OCI-LY3 (cell line): Measurements from ENCODE around the gene LARGE2.
"Not testable (repeated sequence)": the region's sequence is repeated elsewhere in the genome, so short reads cannot be mapped to it uniquely, and the experiment has no call there.

Experiments used
- H2AFZ ChIP-seq: fragments of 200-600, 300-600 bp; shearing (Covaris generic); 2 replicates; pipeline ENCODE4 v1.6.0; 2014; ENCODE audit warnings: antibody characterized with exemption, low read depth, low read length
- H3K27ac ChIP-seq: fragments of 200-600, 300-600 bp; sonication (generic); 2 replicates; pipeline ENCODE4 v1.5.1; 2014; ENCODE audit warnings: mild to moderate bottlenecking, low read length, moderate library complexity, mixed read lengths
- H3K27me3 ChIP-seq: fragments of 200-600, 300-600 bp; sonication (generic); 2 replicates; pipeline ENCODE4 v1.6.1; 2014; ENCODE audit warnings: low read depth, low read length, mixed read lengths
- H3K36me3 ChIP-seq: fragments of 200-600, 300-600 bp; sonication (generic); replicated peaks from 2 replicates; pipeline ENCODE3; 2014; ENCODE audit warnings: low read depth, low read length, mixed read lengths
- H3K4me1 ChIP-seq: fragments of 300-600, 200-600 bp; sonication (generic); 2 replicates; pipeline ENCODE4 v1.6.1; 2014; ENCODE audit warnings: low read length, mixed read lengths
- H3K4me2 ChIP-seq: fragments of 200-600, 300-600 bp; sonication (generic); 2 replicates; pipeline ENCODE4 v1.6.1; 2014; ENCODE audit warnings: low read length, mixed read lengths
- H3K4me3 ChIP-seq: fragments of 300-600, 200-600 bp; sonication (generic); 2 replicates; pipeline ENCODE4 v1.5.1; 2014; ENCODE audit warnings: antibody characterized with exemption, mild to moderate bottlenecking, low read length, moderate library complexity
- H3K79me2 ChIP-seq: fragments of 300-600, 200-600 bp; shearing (Covaris generic); 2 replicates; pipeline ENCODE4 v1.6.1; 2014; ENCODE audit warnings: mild to moderate bottlenecking, low read length, mixed read lengths
- H3K9ac ChIP-seq: fragments of 300-600, 200-600 bp; shearing (Covaris generic); 2 replicates; pipeline ENCODE4 v1.6.0; 2014; ENCODE audit warnings: mild to moderate bottlenecking, low read length, moderate library complexity
- H3K9me3 ChIP-seq: fragments of 200-600, 300-600 bp; shearing (Covaris generic); 2 replicates; pipeline ENCODE4 v1.6.1; 2014; ENCODE audit warnings: low read length, mixed read lengths; ENCODE audit not compliant: insufficient read depth
- H4K20me1 ChIP-seq: fragments of 200-600, 300-600 bp; sonication (generic); 2 replicates; pipeline ENCODE4 v1.6.1; 2016; ENCODE audit warnings: low read length, mixed read lengths; ENCODE audit not compliant: insufficient read depth
- CTCF ChIP-seq: fragments of 200-600, 300-600 bp; sonication (generic); IDR thresholded peaks from 2 replicates; pipeline ENCODE4 v1.5.1; 2014; ENCODE audit warnings: antibody characterized with exemption, low read length, low read depth
- EZH2phosphoT487 ChIP-seq: fragments of 200-600 bp; shearing (Covaris generic); IDR thresholded peaks from 2 replicates; pipeline ENCODE4 v1.6.1; 2018; ENCODE audit warnings: antibody characterized with exemption, mixed run types, low read depth

Gene LARGE2

GRCh38 chr11:45896422-45896984, 26.0 kb upstream of the LARGE2 start:
- Histone ChIP-seq H3K79me2 (no peaks in the 10 kb centered on the region), H3K9ac (no peak overlapping the region), H3K4me1 (no peaks in the 10 kb centered on the region), H2AFZ (no peak overlapping the region), H4K20me1 (no peaks in the 10 kb centered on the region), H3K36me3 (no peaks in the 10 kb centered on the region), H3K9me3 (no peaks in the 10 kb centered on the region), H3K4me3 (no peak overlapping the region), H3K27ac (no peak overlapping the region), H3K27me3 (no peaks in the 10 kb centered on the region), H3K4me2 (no peak overlapping the region)
- TF ChIP-seq CTCF (no peak), EZH2phosphoT487 (no peak)

- no peak overlapping the region for H2AFZ ChIP-seq
- H4K20me1 ChIP-seq = no peaks in the 10 kb centered on the region
- no peaks in the 10 kb centered on the region for H3K36me3 ChIP-seq
- TF ChIP-seq EZH2phosphoT487 (no peak), CTCF (no peak)
- H3K4me1 ChIP-seq = no peaks in the 10 kb centered on the region
- no peaks in the 10 kb centered on the region for H3K79me2 ChIP-seq
- H3K27ac ChIP-seq = no peak overlapping the region
- no peak overlapping the region for H3K9ac ChIP-seq
- no peaks in the 10 kb centered on the region for H3K27me3 ChIP-seq
- H3K4me3 ChIP-seq = no peak overlapping the region
- H3K9me3 ChIP-seq = no peaks in the 10 kb centered on the region
- H3K4me2 ChIP-seq = no peak overlapping the region
These were observed 24.9 kb upstream of the LARGE2 start for GRCh38 chr11:45897556-45897955.

GRCh38 chr11:45899086-45899447, 23.4 kb upstream of the LARGE2 start:
- Histone ChIP-seq H2AFZ (no peak overlapping the region), H3K79me2 (no peaks in the 10 kb centered on the region), H3K9ac (no peak overlapping the region), H3K4me1 (no peaks in the 10 kb centered on the region), H3K4me2 (no peak overlapping the region), H3K27ac (no peak overlapping the region), H3K9me3 (no peaks in the 10 kb centered on the region), H4K20me1 (no peaks in the 10 kb centered on the region), H3K27me3 (no peaks in the 10 kb centered on the region), H3K4me3 (no peak overlapping the region), H3K36me3 (no peaks in the 10 kb centered on the region)
- TF ChIP-seq CTCF (no peak), EZH2phosphoT487 (no peak)

- Histone ChIP-seq H3K27ac (no peak overlapping the region), H3K9ac (no peak overlapping the region), H4K20me1 (no peaks in the 10 kb centered on the region), H3K4me1 (no peaks in the 10 kb centered on the region), H3K79me2 (no peaks in the 10 kb centered on the region), H2AFZ (no peak overlapping the region), H3K4me2 (no peak overlapping the region), H3K36me3 (no peaks in the 10 kb centered on the region), H3K4me3 (no peak overlapping the region), H3K27me3 (no peaks in the 10 kb centered on the region), H3K9me3 (no peaks in the 10 kb centered on the region)
- no peak for TF ChIP-seq EZH2phosphoT487
- TF ChIP-seq CTCF = no peak
These were observed 22.8 kb upstream of the LARGE2 start for GRCh38 chr11:45899448-45900174.

GRCh38 chr11:45900175-45900800, 22.2 kb upstream of the LARGE2 start:
- H4K20me1 ChIP-seq, H3K4me2 ChIP-seq, H2AFZ ChIP-seq, H3K9ac ChIP-seq, H3K27ac ChIP-seq, H3K9me3 ChIP-seq, H3K27me3 ChIP-seq, H3K79me2 ChIP-seq, H3K36me3 ChIP-seq, H3K4me1 ChIP-seq, H3K4me3 ChIP-seq: not testable (repeated sequence)
